Fibroblast of skin of left biceps (primary cell): ENCODE data around the gene ERH.
A peak's percentile ranks its signal among the peaks of the same experiment; 100 is the strongest.

Source experiments
- DNase-seq, 2 experiments: peaks; one replicate each; pipeline ENCODE4 v3.0.0-alpha.2; 2013; ENCODE audit warnings: low read depth in 2 of 2

ERH gene

GRCh38 chr14:69355607-69356281, 42.4 kb downstream of the ERH start:
- peak in 1 of 2 experiments; percentile 12 for DNase-seq

DNA sequence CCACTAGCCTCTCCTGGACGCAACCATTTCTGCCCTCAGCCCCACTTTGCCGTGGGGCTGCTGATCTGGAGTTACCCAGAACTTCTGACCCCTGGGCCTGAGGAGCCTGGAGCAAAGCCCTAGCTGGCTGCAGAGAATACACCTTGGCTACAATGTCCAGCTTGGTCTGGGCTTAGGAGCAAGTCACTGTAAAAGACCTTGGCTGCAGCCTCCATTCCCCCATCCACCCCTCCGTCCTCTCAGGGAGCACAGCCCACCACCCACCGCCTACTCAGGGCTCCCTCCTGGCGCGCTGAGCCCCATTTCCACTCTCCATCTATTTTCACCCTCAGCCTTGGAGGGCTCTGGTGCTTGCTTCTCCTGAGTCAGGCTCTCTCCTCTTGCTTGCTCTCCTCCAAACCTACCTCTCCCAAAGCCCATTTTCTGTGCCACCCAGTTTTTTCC, 42.9 kb downstream of the ERH start:
- no peak for DNase-seq

- DNase-seq, result no peak
These were observed 43.5 kb downstream of the ERH start for GRCh38 chr14:69354383-69355153.

GRCh38 chr14:69353168-69353567, 44.9 kb downstream of the ERH start:
- DNase-seq, result no peak

- no peak for DNase-seq
These were observed 46.2 kb downstream of the ERH start for GRCh38 chr14:69351911-69352310.

DNA sequence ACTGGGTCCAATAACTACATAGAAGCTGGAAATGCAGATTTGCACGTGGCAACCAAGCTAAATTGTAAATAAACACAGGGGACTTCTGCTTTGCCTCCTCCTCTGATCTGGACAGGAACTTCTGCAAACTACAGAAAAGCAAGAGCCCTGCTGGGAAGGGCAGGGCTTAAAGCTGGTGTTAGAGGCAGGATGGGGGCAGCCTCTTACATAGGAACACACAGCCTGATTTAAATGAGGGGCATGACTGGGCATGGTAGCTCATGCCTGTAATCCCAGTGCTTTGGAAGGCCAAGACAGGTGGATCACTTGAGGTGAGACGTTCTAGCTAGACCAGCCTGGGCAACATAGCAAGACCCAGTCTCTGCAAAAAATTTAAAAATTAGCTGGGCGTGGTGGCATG, 46.7 kb downstream of the ERH start:
- DNase-seq, result no peak

DNA sequence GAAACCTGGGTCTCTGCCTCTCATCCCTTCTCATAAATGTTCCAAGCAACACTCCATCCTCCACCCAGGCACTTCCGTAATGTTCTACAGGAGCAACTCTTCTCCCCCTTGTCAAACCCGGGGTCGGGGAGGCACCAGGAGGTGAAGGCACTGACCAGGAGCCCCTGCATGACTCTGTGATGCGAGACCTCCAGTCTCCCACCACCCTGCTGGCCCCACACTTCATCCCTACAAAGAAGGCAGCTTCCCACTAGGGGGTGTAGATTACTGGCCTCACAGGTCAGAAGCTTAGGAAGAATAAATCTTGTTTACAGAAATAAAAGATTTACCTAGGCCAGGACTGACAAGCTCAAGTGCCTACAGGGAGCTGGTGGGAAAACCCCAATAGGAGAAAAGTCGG, 47.2 kb downstream of the ERH start:
- DNase-seq, result no peak

DNA sequence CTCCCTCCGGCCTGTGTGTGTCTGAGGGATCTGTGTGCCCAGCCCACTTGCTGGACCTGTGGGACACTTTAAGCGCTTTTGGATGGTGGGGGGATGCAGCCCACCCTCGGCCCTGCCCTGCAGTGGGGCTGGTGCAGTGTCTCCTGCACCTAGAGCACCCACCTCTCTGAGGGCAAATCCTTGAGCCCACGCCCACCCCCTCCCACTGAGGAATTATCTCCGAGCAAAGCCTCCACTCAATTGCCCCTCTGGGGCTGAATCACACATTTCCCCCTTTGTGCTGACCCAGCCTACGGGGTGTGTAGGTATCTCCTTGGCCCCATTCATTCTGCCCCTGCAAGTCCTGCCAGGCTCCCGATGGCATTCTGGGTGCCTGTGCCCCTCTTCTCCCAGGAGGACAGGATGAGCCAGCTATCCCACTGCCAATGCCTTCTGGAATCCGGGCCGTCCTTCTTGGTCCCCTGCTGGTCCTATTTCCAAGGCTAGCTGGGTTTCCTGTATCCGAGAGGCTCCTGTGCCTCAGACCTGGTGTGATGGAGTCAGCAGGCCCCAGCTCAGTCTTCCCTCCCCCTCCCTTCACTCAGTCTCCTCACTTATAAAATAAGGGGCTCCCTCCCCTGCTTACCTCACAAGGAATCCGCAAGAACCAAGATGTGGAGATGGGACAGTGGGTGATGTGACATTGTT, 48.9 kb downstream of the ERH start:
- DNase-seq, result no peak

- DNase-seq, result no peak
These were observed 51.4 kb downstream of the ERH start for GRCh38 chr14:69346710-69347109.

DNA sequence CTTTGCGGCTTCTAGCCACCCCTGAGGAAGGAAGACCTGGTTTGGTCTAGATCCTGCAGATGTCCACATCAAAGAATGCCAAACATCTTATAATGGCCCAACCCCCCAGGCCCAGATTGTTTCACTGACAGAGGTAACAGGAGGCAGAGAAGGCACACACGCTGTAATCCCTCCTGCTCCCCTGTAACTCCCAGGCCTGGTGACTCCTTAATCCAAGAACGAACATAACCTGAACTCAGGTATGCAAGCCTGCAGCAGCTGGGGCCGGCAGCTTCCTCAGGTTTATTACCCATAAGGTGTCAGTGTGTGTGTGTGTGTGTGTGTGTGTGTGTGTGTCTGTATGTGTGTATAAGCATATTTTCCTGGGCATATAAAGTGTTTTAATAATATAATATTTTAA, 52.7 kb downstream of the ERH start:
- DNase-seq, result no peak

GRCh38 chr14:69344171-69344570, 53.9 kb downstream of the ERH start:
- no peak for DNase-seq

- no peak for DNase-seq
These were observed 55.1 kb downstream of the ERH start for GRCh38 chr14:69342928-69343525.

DNA sequence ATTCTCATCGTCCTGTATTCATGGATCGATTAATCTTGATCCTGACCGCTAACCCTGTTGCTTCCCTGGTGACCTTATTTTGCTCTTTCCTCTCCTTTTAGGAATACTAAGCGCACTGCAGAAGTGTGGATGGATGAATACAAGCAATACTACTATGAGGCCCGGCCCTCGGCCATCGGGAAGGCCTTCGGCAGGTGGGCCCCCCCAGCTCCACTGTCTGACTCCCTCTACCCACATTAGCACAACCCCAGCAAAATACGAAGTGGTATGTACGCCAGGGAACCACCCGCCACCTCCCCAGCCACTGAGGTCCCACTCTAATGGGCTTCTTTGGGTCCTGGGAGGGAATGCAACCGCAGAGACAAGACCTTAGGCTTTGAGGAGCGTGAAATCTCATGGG, 58.7 kb downstream of the ERH start:
- DNase-seq, result no peak

DNA sequence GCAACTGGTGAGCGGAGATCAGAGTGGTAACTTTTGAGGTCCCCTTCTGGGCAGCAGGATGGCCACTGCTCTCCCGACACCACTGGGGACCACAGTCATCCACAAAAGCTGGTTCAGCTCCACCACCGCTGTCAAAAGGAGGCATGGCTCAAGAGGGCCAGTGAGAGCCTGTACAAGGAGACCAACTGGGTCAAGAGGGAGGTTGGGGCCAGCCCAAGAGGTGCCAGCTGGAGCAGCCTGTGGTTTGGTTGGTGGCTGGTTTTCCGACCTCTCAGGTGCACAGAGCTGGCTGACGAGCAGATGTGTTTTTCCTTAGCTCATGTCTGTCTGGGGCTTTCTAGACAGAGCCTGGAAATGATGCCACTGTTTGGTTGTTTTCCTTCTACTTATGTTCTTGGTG, 60.1 kb downstream of the ERH start:
- DNase-seq, result no peak

DNA sequence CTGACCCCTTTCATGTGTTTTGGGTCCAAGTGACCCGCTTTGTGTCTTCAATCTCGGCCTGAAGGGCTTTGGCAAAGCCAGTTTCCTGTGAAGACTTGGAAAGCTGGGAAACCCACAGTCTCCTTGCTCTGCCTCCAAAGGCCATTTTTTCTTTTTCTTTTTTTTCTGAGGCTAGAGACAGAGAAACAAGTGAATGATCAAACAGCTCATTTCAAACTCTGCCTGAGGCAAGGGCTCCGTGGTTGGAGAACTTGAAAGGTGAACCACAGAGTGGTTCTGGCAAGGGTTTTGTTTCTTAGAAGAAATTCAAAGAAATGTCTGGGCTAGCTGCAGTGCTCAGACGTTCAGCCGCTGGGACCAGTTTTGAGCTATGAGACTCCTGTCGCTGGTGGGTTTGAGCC, 62.7 kb downstream of the ERH start:
- no peak for DNase-seq

GRCh38 chr14:69334576-69334975, 63.5 kb downstream of the ERH start:
- DNase-seq, result no peak

GRCh38 chr14:69333791-69334337, 64.2 kb downstream of the ERH start:
- DNase-seq, result no peak

GRCh38 chr14:69332782-69333395, 65.2 kb downstream of the ERH start:
- DNase-seq, result no peak

- no peak for DNase-seq
These were observed 66.9 kb downstream of the ERH start for GRCh38 chr14:69331206-69331605.
